HepG2 (cell line): ENCODE measurements around the gene GJA8. TPM values are rescaled to one million over a fixed set of nuclear protein-coding genes. Genes with fewer than 3 reads are reported as not detected.
"Not testable (repeated sequence)": the region's sequence is repeated elsewhere in the genome, so short reads cannot be mapped to it uniquely, and the experiment has no call there.

ENCODE experiments used
- ATAC-seq: fragments of 200-7000 bp; cut with Tn5 transposase; 3 replicates; pipeline ENCODE4 v1.9.1; 2020; ENCODE audit warnings: mild to moderate bottlenecking, moderate library complexity
- BruUV-seq: library from RNA; stranded (reverse); fragments of 400-500 nt; replicated peaks from 2 replicates; lab custom pipeline; 2021; lab: Mats Ljungman, UMichigan
- CTCF ChIA-PET: fragments of 300-600 bp; formaldehyde crosslinking; extraction: SDS; loops from one replicate; lab custom pipeline; 2021; ENCODE audit warnings: low total read pairs, inconsistent platforms, low intra/inter-chr PET ratio; lab: Yijun Ruan, JAX
- POLR2A ChIA-PET: fragments of 350-600 bp; sonication (Branson Sonifier 250); formaldehyde crosslinking; loops from one replicate; lab custom pipeline; 2020; ENCODE audit warnings: antibody characterized with exemption, inconsistent platforms; lab: Yijun Ruan, JAX
- DNase-seq: peaks from one replicate; pipeline ENCODE4 v3.0.0-alpha.2; 2015; ENCODE audit warnings: low spot score
- FAIRE-seq: peaks from 3 replicates; lab custom pipeline; 2011; peaks lifted over from hg19 to GRCh38; lab: Jason Lieb, UNC
- H2AFZ ChIP-seq: one replicate; pipeline ENCODE4 v1.6.1; 2011; ENCODE audit warnings: low read length, inconsistent platforms
- H3K27ac ChIP-seq: fragments of 300-600 bp; 3 replicates; pipeline ENCODE4 v1.8.0; 2011; ENCODE audit warnings: mixed run types, mild to moderate bottlenecking, mixed read lengths, low read length, inconsistent platforms; ENCODE audit not compliant: insufficient read depth; ENCODE audit errors: extremely low read length
- H3K27me3 ChIP-seq, 2 experiments: fragments of 200-600 bp in 1 of 2; 2 replicates in 1 of 2; 3 replicates in 1 of 2; pipeline versions ENCODE4 v1.6.0 to v1.8.0; 2011; ENCODE audit warnings: low read length in 2 of 2, mild to moderate bottlenecking in 2 of 2, moderate library complexity in 2 of 2, inconsistent platforms in 1 of 2; ENCODE audit not compliant: insufficient read depth in 2 of 2, control insufficient read depth in 1 of 2
- H3K36me3 ChIP-seq, 2 experiments: fragments of 200-600 bp in 1 of 2; replicated peaks in 1 of 2; 2 replicates in 1 of 2; 3 replicates in 1 of 2; pipeline versions ENCODE4 v1.5.1 to v1.8.0; 2011; ENCODE audit warnings: low read length in 2 of 2, inconsistent platforms in 1 of 2; ENCODE audit not compliant: insufficient read depth in 2 of 2, control insufficient read depth in 1 of 2
- H3K4me1 ChIP-seq: 2 replicates; pipeline ENCODE4 v1.5.1; 2012; ENCODE audit warnings: low read length, inconsistent platforms; ENCODE audit not compliant: insufficient read depth
- H3K4me2 ChIP-seq: 2 replicates; pipeline ENCODE4 v1.6.0; 2011; ENCODE audit warnings: low read depth, low read length, inconsistent platforms
- H3K4me3 ChIP-seq, 3 experiments: fragments of 200-600 bp in 1 of 3; sonication (generic), shearing (Covaris generic) in 1 of 3; replicated peaks in 1 of 3; 2 replicates each; pipeline ENCODE4 v1.5.1; 2011 to 2016; ENCODE audit warnings: low read length in 3 of 3, inconsistent platforms in 2 of 3, low read depth in 2 of 3, mild to moderate bottlenecking in 2 of 3, control low read depth in 1 of 3, mixed read lengths in 1 of 3; ENCODE audit not compliant: insufficient read depth in 1 of 3
- H3K79me2 ChIP-seq: one replicate; pipeline ENCODE4 v1.6.1; 2011; ENCODE audit warnings: low read length, inconsistent platforms; ENCODE audit not compliant: insufficient read depth
- H3K9ac ChIP-seq: 2 replicates; pipeline ENCODE4 v1.6.0; 2011; ENCODE audit warnings: mild to moderate bottlenecking, low read depth, low read length, inconsistent platforms; ENCODE audit not compliant: insufficient read depth
- H3K9me3 ChIP-seq: 2 replicates; pipeline ENCODE4 v1.5.1; 2012; ENCODE audit warnings: mild to moderate bottlenecking, low read length
- H4K20me1 ChIP-seq: 2 replicates; pipeline ENCODE4 v1.6.0; 2011; ENCODE audit warnings: inconsistent platforms, mild to moderate bottlenecking, low read length, moderate library complexity; ENCODE audit not compliant: insufficient read depth
- WGBS: methylation state at CpG from one replicate; pipeline ENCODE4 v1.1.6; 2017; ENCODE audit warnings: low lambda C conversion rate; 5-methylcytosine and 5-hydroxymethylcytosine counted together
- in situ Hi-C: cut with HindIII; loops from 2 replicates; pipeline ENCODE4 v1.10.0; 2017; ENCODE audit warnings: low pct_unique_long_range_greater_than_20kb; ENCODE audit not compliant: extremely low pct_ligation_motif_present
- intact Hi-C: fragments of 100-400 bp; cut with micrococcal nuclease; formaldehyde crosslinking; loops from one replicate; pipeline ENCODE4 v1.10.0; 2022; ENCODE audit not compliant: unreplicated experiment
- polyA plus RNA-seq, 8 experiments: library from polyadenylated mRNA; depleted of rRNA in 3 of 8; stranded (reverse) in 7 of 8; unstranded in 1 of 8; fragments of >200 nt; fragmentation: Illumina TruSeq in 4 of 8; extraction: Trizol in 4 of 8; gene quantifications; 2 replicates each; pipeline versions ENCODE4 v1.2.1 to v1.2.3, GENCODE V29; 2011 to 2016; ENCODE audit warnings: low read depth in 4 of 8, missing spikeins in 1 of 8, mixed read lengths in 1 of 8; ENCODE audit not compliant: insufficient read depth in 1 of 8
- total RNA-seq, 5 experiments: library from RNA; depleted of rRNA; stranded (reverse); fragments of >200 nt; fragmentation: Illumina TruSeq; extraction: Trizol; gene quantifications; 2 replicates each; pipeline ENCODE4 v1.2.3, GENCODE V29; 2016; ENCODE audit warnings: low read depth in 1 of 5

GJA8 gene
- total and polyA plus RNA-seq, 2 of the 13 experiments (the other 11 are each of a cell fraction or from before 2014, with no cell fraction given), result not detected

DNA sequence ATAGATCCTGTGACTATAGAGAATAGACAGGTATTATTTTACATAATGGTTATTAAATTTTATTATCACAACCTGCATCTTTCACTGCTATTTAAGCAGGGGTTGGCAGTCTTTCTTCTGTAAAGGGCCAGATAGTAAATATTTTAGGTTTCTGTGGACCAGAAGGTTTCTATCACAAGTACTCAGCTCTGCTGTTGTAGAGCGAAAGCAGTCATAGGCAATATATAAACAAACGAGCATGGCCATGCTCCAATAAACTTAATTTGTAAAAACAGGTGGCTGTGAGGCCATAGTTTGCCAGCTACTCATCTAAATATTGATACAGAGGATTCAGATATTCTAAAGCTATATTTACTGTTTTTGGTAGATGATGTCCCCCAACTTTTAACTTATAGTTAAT lies 37.9 kb downstream of the GJA8 start:
- H3K4me2 ChIP-seq, H3K9me3 ChIP-seq, ATAC-seq, H2AFZ ChIP-seq, CTCF ChIA-PET, H3K4me1 ChIP-seq, H3K9ac ChIP-seq, in situ Hi-C loops, intact Hi-C loops, H3K36me3 ChIP-seq, H4K20me1 ChIP-seq, H3K79me2 ChIP-seq, H3K4me3 ChIP-seq, DNase-seq, FAIRE-seq, POLR2A ChIA-PET, BruUV-seq, H3K27ac ChIP-seq, H3K27me3 ChIP-seq: not testable (repeated sequence)
- 86% methylated on average over 2 of the region's 2 CpGs for WGBS

DNA sequence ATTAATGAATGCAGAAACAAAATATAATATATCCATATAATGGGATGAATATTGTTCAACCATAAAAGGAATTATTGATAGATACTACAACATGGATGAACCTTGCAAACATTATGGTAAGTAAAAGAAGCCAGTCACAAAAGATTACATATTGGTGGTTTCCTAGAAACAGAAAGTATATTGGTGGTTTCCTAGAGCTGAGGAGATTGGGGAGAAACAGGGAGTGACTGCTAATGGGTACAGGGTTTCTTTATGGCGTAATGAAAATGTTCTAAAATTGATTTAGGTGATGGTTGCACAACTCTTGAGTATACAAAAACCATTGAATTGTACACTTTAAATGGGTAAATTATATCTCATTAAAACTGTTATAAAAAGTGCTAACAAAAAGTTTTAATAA lies 40.0 kb downstream of the GJA8 start:
- BruUV-seq, result TSS peak; percentile 25
- CTCF ChIA-PET, H3K27me3 ChIP-seq, H3K36me3 ChIP-seq, in situ Hi-C loops, H3K9me3 ChIP-seq, DNase-seq, intact Hi-C loops, H2AFZ ChIP-seq, POLR2A ChIA-PET, H3K27ac ChIP-seq, H3K4me2 ChIP-seq, H3K4me1 ChIP-seq, H3K4me3 ChIP-seq, H3K9ac ChIP-seq, H3K79me2 ChIP-seq, H4K20me1 ChIP-seq, ATAC-seq: not testable (repeated sequence)
- WGBS, result no CpG with 5 or more reads among the region's 1 CpG
- FAIRE-seq, result peak; percentile 8

DNA sequence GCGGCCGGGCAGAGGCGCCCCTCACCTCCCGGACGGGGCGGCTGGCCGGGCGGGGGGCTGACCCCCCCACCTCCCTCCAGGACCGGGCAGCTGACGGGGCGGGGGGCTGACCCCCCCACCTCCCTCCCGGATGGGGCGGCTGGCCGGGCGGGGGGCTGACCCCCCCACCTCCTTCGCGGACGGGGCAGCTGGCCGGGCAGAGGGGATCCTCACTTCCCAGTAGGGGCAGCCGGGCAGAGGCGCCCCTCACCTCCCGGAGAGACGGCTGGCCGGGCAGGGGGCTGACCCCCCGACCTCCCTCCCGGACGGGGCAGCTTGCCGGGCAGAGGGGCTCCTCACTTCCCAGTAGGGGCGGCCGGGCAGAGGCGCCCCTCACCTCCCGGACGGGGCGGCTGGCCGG lies 46.9 kb downstream of the GJA8 start:
- not testable (repeated sequence) for FAIRE-seq

More for the DNA sequence above, 46.9 kb downstream of the GJA8 start:
- in situ Hi-C loops, H3K4me1 ChIP-seq, H3K79me2 ChIP-seq, DNase-seq, H4K20me1 ChIP-seq, ATAC-seq, H3K4me2 ChIP-seq, POLR2A ChIA-PET, intact Hi-C loops, H3K36me3 ChIP-seq, CTCF ChIA-PET, H3K4me3 ChIP-seq, H3K9me3 ChIP-seq, H2AFZ ChIP-seq, H3K9ac ChIP-seq, BruUV-seq, H3K27me3 ChIP-seq, H3K27ac ChIP-seq: not testable (repeated sequence)
- WGBS, result no CpG with 5 or more reads among the region's 35 CpGs

Other genes with a start within 250 kb of the GJA8 start
- 17.7 and 18.1 TPM in 2 replicates for gene ACP6, start 232.3 kb upstream of the GJA8 start, total RNA-seq (2016; rRNA removed; fragmentation: Illumina TruSeq; extraction: Trizol)
- 33.7 and 34.1 TPM in 2 replicates for gene ACP6, start 232.3 kb upstream of the GJA8 start, polyA plus RNA-seq (2011; rRNA removed)
- not detected in 2 replicates for gene GJA5, start 142.2 kb upstream of the GJA8 start, total RNA-seq (2016; rRNA removed; fragmentation: Illumina TruSeq; extraction: Trizol)
- gene GJA5, start 142.2 kb upstream of the GJA8 start, polyA plus RNA-seq (2011; rRNA removed), result not detected in 2 replicates
- gene GPR89B, start 25.6 kb downstream of the GJA8 start, total RNA-seq (2016; rRNA removed; fragmentation: Illumina TruSeq; extraction: Trizol), result 4.1 and 12.2 TPM in 2 replicates
- gene GPR89B, start 25.6 kb downstream of the GJA8 start, polyA plus RNA-seq (2011; rRNA removed), result 16.2 and 20.1 TPM in 2 replicates
- 3.9 and 5.0 TPM in 2 replicates for gene NBPF11, start 249.5 kb downstream of the GJA8 start, total RNA-seq (2016; rRNA removed; fragmentation: Illumina TruSeq; extraction: Trizol)
- 8.1 and 8.2 TPM in 2 replicates for gene NBPF11, start 249.5 kb downstream of the GJA8 start, polyA plus RNA-seq (2011; rRNA removed)